CD4-positive, alpha-beta T cell treated with Interleukin-6 at 100 ng/mL for 8 hours (primary cell): ENCODE measurements around the gene LRGUK.
"Not testable (repeated sequence)": the region's sequence is repeated elsewhere in the genome, so short reads cannot be mapped to it uniquely, and the experiment has no call there.

Experiments used
- DNase-seq: peaks from one replicate; pipeline ENCODE4 v3.0.0-alpha.2; 2020; ENCODE audit warnings: mixed read lengths, low spot score

The LRGUK gene

GRCh38 chr7:134126966-134127848 lies at the start of gene LRGUK:
TSS of gene LRGUK (plus strand) at chr7:134127340. CDS start at chr7:134127368, 28 bp downstream.
- DNase-seq, result peak; percentile 77

GRCh38 chr7:134077560-134077959 lies 49.6 kb upstream of the LRGUK start:
- not testable (repeated sequence) for DNase-seq

GRCh38 chr7:134078991-134079390 lies 48.1 kb upstream of the LRGUK start:
- no peak for DNase-seq

DNA sequence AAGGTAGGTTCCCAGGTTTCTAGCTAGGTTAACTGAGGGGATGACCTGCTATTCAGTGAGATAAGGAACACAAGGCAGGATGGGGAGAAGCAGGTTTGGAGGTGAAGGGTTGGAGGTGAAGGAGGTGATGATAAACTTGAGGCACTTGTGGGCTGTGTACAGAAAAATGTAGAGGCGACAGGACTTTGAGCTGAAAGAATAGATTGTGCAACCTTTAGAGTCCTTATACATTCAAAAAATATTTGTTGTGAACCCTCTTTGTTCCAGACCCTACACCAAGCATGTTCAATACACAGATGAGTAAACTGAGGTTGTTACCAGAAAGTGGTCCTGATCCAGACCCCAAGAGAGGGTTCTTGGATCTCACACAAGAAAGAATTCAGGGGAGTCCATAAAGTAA lies 45.4 kb upstream of the LRGUK start:
- DNase-seq, result no peak

- no peak for DNase-seq
Observed at GRCh38 chr7:134083766-134084487, 43.2 kb upstream of the LRGUK start.

- DNase-seq, result no peak
Observed at GRCh38 chr7:134084488-134085144, 42.5 kb upstream of the LRGUK start.

DNA sequence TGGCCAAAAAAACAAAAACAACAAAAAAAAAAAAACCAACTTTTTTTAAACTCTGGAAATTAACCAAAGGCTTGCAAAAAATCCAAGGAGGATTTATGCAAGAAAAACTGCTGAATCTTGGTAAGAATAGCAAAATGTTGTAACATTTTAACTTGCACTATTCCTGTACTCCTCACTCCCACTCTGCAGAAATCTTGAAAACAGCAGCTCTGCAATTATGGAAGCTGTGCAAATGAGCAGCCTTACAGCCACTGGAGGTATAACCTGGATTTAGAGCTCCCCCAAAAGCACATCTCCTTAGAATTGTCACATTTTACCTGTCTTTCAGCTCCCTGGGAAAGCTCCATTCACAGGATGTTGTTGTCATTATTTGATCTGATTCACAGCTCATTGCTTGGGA lies 41.8 kb upstream of the LRGUK start:
- no peak for DNase-seq

- no peak for DNase-seq
Observed at GRCh38 chr7:134086998-134087735, 40.0 kb upstream of the LRGUK start.

DNA sequence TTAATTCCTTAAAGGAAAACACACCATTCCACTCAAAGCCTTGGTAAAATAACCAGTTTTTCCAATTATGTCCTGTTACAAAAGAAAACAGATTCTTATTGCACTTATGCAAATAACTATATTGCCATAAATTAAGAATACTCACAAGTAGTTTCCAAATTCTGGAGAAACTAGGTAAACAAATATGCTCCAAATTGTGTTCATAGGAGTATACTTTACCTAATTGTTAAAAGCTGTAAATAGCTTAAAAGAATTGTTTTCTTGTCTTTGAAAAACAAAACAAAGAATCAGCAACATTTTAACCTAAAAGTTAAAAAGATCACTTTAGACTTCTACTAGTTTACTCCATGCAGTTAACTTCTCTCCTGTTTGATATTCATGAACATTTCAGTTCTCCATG lies 38.9 kb upstream of the LRGUK start:
- no peak for DNase-seq

DNA sequence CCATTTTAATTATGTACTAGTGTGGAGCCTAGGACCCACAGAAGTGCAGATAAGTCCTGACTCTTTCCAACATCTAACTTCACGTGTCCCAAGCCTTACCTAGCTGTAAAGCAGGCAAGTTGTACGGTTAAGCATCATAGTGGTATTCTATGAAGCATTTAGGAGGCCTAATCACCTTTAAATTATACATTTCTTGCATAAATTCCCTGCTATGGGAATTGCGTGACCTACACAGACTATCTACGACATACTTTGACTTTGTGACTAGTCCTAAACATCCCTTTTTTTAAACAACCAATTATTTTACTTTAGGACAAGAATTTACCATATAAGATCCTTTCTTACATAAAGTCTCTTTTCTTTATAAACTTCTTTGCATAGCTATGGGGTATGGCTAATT lies 37.7 kb upstream of the LRGUK start:
- DNase-seq, result no peak

GRCh38 chr7:134098072-134098471 lies 29.1 kb upstream of the LRGUK start:
- no peak for DNase-seq

- no peak for DNase-seq
Observed at GRCh38 chr7:134101716-134102115, 25.4 kb upstream of the LRGUK start.

- no peak for DNase-seq
Observed at GRCh38 chr7:134104166-134104565, 23.0 kb upstream of the LRGUK start.

DNA sequence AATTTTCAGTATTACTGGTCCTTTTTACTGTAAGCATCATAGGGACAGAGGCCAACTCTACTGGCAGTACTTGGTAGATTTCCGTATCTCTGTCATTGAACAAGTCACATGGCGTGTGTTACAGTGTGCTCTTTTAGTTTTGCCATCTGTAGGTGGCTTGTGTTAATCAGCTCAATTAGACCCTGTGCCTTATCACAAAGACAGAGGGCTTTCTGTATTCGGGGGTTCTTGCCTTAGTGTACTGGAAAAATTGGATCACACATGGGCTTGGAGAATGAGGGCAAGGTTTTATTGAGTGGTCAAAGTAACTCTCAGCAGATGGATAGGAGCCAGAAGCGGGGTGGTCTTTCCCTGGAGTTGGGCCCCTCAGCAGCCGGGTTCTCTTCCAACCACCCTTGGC lies 21.3 kb upstream of the LRGUK start:
- DNase-seq, result no peak

DNA sequence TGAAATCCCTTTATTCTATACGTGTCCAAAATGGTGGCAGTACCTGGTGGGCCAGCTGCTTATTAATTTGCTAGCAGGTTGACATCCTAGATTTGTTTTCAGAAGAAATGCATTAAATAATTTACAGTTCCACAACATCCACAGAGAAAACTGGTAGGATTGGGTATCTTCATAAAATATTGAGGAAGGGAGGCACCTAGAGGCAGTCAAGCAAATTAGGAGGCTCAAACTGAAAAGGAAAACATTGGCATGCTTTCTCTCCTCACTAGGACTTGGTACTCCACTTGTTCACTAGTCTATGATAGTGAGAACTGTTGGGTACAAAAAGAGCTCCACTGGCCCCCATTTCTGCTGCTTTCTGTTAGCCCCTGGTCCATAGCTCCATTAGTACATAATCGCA lies 18.3 kb upstream of the LRGUK start:
- no peak for DNase-seq

- no peak for DNase-seq
Observed at GRCh38 chr7:134113655-134114054, 13.5 kb upstream of the LRGUK start.

GRCh38 chr7:134114992-134115391 lies 12.1 kb upstream of the LRGUK start:
- DNase-seq, result no peak

- DNase-seq, result no peak
Observed at GRCh38 chr7:134120405-134120804, 6.7 kb upstream of the LRGUK start.

DNA sequence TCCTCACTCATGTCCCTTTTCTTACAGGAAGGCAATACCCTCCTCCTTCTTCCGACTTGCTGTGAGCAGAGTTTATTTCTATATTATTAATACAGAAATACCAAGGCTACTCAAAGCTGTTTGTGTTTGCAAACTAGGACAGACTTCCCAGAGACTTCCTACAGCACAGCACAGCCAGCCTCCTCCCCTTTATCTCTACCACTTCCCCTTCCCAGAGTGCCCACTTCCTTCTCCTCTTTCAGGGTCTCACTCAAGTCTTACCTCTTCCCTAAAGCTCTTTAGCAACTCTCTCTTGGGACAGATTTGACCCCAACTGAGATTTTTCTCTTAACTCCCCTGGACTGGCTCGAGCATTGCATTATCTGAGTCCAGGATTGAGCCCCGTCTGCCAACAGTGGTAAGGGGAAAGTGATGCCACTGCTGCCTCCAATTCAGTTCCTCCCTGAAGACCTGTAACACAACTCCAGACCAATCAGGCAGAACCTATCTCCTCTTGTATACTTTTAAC lies 5.5 kb upstream of the LRGUK start:
- DNase-seq, result no peak

- no peak for DNase-seq
Observed at GRCh38 chr7:134122980-134123379, 4.2 kb upstream of the LRGUK start.

DNA sequence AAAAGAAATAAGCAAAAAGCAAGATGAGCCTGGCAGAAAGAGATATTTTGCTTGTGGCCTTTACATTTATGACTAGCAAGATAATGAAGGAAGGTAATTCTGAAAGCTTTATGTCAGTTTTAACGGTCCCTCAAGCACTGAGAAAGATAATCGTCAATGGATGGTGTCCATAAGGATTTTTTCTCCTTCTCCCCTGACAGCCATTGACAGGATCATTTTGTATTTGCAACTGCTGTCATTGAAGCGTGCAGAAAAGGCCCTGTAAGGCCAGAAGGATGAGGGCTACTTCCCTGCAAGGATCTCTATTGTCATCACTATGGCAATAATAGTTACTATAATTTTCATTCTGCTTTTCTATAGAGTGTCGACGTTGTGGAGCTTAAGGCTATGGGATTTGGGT lies 994 bp upstream of the LRGUK start:
- DNase-seq, result no peak

DNA sequence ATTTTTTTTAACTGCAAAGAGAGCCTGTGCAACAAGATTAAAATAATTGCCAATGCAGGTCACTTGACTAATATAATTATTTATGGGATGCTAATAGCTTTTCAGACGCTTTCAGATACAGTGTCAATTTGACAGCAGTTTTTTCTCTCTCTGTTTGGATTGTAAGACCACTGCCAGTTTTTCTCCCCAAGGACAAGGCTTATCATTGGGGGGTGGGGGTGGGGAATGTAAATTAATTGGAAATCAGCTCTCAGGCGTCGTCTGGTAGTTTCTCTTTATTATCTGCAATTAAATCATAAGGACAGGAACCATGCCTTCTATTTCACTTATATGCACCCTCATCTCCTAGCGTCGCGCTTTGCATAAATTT lies 559 bp upstream of the LRGUK start:
- no peak for DNase-seq
